ENCODE measurements around the gene MCM8. TPM values are rescaled to one million over a fixed set of nuclear protein-coding genes. Genes with fewer than 3 reads are reported as not detected.

Gene MCM8
- total RNA-seq, 3 donors from 2014 or later, result 5.9 to 9.7 (median 6.7) TPM

GRCh38 chr20:5974531-5974930 is 24.1 kb downstream of the MCM8 start:
- TF ChIP-seq, protein P1, sequence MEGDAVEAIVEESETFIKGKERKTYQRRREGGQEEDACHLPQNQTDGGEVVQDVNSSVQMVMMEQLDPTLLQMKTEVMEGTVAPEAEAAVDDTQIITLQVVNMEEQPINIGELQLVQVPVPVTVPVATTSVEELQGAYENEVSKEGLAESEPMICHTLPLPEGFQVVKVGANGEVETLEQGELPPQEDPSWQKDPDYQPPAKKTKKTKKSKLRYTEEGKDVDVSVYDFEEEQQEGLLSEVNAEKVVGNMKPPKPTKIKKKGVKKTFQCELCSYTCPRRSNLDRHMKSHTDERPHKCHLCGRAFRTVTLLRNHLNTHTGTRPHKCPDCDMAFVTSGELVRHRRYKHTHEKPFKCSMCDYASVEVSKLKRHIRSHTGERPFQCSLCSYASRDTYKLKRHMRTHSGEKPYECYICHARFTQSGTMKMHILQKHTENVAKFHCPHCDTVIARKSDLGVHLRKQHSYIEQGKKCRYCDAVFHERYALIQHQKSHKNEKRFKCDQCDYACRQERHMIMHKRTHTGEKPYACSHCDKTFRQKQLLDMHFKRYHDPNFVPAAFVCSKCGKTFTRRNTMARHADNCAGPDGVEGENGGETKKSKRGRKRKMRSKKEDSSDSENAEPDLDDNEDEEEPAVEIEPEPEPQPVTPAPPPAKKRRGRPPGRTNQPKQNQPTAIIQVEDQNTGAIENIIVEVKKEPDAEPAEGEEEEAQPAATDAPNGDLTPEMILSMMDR (IDR thresholded peaks at IDR 0.05), result no peak
- TF ChIP-seq POLR2AphosphoS5 (IDR thresholded peaks at IDR 0.05), result no peak
- no peak for TF ChIP-seq POLR2A (IDR thresholded peaks at IDR 0.05)
- no peaks in the 10 kb centered on the region for H3K36me3 ChIP-seq
- no peaks in the 10 kb centered on the region for H3K27me3 ChIP-seq
- no peak overlapping the region for H3K27ac ChIP-seq
- DNase-seq (ENCODE audit: low spot score in 2 of 2), result no peak
- no peak overlapping the region for H3K4me3 ChIP-seq
- intact Hi-C loops (cut with DNase I; ENCODE audit: low total_unique reads), result no loop called here
- H3K9me3 ChIP-seq, result no peaks in the 10 kb centered on the region
- no peaks in the 10 kb centered on the region for H3K4me1 ChIP-seq

- Histone ChIP-seq H3K27ac (no peak overlapping the region), H3K9me3 (no peaks in the 10 kb centered on the region), H3K36me3 (no peaks in the 10 kb centered on the region), H3K4me1 (no peaks in the 10 kb centered on the region), H3K4me3 (no peak overlapping the region), H3K27me3 (no peaks in the 10 kb centered on the region)
- DNase-seq (ENCODE audit: low spot score in 2 of 2), result no peak
- no peak for TF ChIP-seq POLR2AphosphoS5 (IDR thresholded peaks at IDR 0.05)
- TF ChIP-seq, protein P1 (IDR thresholded peaks at IDR 0.05), result no peak
- no peak for TF ChIP-seq POLR2A (IDR thresholded peaks at IDR 0.05)
- intact Hi-C loops (cut with DNase I; ENCODE audit: low total_unique reads), result no loop called here
These were observed 25.3 kb downstream of the MCM8 start for GRCh38 chr20:5975778-5976177.

GRCh38 chr20:5977223-5977622 is 26.8 kb downstream of the MCM8 start:
- Histone ChIP-seq H3K27me3 (no peaks in the 10 kb centered on the region), H3K9me3 (no peaks in the 10 kb centered on the region), H3K4me1 (no peaks in the 10 kb centered on the region), H3K36me3 (no peaks in the 10 kb centered on the region), H3K27ac (no peak overlapping the region), H3K4me3 (no peak overlapping the region)
- intact Hi-C loops (cut with DNase I; ENCODE audit: low total_unique reads), result no loop called here
- TF ChIP-seq, protein P1 (IDR thresholded peaks at IDR 0.05), result no peak
- DNase-seq (ENCODE audit: low spot score in 2 of 2), result no peak

DNA sequence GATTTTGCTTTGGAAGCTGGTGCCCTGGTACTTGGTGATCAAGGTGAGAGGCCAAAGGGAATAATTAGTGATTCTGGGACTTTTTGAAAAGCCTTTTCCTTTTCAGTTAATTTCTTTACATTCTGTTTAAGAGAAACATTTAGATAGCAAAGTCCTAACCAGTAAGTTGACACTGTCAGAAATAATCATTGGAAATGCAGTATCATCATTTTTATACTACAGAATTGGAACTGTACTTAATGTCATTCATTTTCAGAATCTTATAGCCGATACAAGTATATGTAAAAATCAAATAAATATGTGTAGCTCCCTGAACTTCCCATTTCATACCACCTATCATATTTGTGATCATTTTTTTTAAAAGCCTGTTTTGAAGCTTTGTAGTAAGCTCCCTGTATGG is 27.5 kb downstream of the MCM8 start:
- Histone ChIP-seq H3K4me1 (no peaks in the 10 kb centered on the region), H3K36me3 (no peaks in the 10 kb centered on the region), H3K4me3 (no peak overlapping the region), H3K27me3 (no peaks in the 10 kb centered on the region), H3K9me3 (no peaks in the 10 kb centered on the region), H3K27ac (no peak overlapping the region)
- intact Hi-C loops (cut with DNase I; ENCODE audit: low total_unique reads), result no loop called here
- TF ChIP-seq POLR2AphosphoS5 (IDR thresholded peaks at IDR 0.05) (no peak), POLR2A (IDR thresholded peaks at IDR 0.05) (no peak)
- TF ChIP-seq, protein P1 (IDR thresholded peaks at IDR 0.05), result no peak
- DNase-seq (ENCODE audit: low spot score in 2 of 2), result no peak

DNA sequence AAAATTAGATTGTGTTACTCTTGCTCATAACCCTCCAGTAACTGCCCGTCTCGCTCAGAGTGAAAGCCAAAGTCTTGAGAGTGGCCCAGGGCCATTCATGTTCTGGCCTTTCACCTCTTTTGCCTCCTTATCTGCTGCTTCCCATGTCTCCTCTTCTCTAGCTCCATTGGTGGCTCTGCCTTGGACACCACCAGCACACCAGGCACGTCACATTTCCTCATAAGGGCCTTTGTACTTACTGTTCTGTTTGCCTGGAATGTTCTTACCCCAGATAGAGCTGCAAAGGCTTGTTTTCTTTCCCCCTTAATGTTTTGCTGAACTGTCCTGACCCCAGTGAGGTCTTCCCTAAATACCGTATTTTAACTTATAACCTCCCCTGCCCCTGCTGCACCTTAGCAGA is 29.3 kb downstream of the MCM8 start:
- Histone ChIP-seq H3K4me1 (no peaks in the 10 kb centered on the region), H3K9me3 (no peaks in the 10 kb centered on the region), H3K4me3 (no peak overlapping the region), H3K27me3 (no peaks in the 10 kb centered on the region), H3K27ac (no peak overlapping the region), H3K36me3 (peaks cover 8% of the 10 kb centered on the region)
- no peak for DNase-seq (ENCODE audit: low spot score in 2 of 2)
- TF ChIP-seq POLR2AphosphoS5 (IDR thresholded peaks at IDR 0.05) (no peak), POLR2A (IDR thresholded peaks at IDR 0.05) (no peak)
- TF ChIP-seq, protein P1 (IDR thresholded peaks at IDR 0.05), result no peak
- intact Hi-C loops (cut with DNase I; ENCODE audit: low total_unique reads), result no loop called here

Data from breast epithelium (tissue), 4 donors.